NCI-H128 (cell line): ENCODE results near the gene TRIM24.
"Not testable (repeated sequence)": the region's sequence is repeated elsewhere in the genome, so short reads cannot be mapped to it uniquely, and the experiment has no call there.

ENCODE experiments used
- DNase-seq: peaks from one replicate; lab custom pipeline; 2025; ENCODE audit not compliant: unreplicated experiment; lab: John Stamatoyannopoulos, UW

The TRIM24 gene

DNA sequence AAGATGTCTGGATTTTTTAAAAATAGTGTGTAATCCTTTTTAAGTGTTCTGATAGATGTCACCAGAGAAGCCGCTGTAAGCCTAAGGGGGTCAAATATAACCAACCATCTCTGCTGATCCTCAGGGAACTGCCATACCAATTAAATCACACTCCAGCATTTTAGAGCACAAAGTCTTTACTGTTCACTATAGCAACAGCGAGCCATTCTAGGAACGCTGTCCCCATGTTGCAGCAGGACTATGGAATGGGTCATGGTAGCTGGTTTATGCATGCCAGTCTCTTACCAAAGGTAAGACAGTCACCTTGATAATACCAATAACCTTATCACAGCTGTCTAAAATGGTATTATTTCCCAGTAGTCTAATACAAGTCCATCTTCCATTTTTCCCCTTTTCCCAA lies 33.5 kb downstream of the TRIM24 start:
- DNase-seq: no peak

DNA sequence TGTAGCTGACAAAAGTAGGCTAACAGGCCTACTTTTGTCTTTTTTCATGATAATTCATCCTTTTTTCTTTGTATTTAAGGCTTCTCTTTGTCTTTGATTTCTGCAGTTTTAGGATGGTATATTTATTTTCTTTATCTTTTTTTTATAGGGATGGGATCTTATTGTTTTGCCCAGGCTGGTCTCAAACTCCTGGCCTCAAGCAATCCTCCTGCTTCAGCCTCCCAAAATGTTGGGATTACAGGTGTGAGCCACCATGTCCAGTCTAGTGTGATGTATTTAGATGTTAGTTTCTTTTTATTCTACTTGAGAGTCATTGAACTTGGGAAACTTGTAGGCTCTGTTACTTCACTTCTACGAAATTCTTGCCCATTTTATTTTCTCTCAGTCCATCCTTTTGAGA lies 35.4 kb downstream of the TRIM24 start:
- DNase-seq: no peak

DNA sequence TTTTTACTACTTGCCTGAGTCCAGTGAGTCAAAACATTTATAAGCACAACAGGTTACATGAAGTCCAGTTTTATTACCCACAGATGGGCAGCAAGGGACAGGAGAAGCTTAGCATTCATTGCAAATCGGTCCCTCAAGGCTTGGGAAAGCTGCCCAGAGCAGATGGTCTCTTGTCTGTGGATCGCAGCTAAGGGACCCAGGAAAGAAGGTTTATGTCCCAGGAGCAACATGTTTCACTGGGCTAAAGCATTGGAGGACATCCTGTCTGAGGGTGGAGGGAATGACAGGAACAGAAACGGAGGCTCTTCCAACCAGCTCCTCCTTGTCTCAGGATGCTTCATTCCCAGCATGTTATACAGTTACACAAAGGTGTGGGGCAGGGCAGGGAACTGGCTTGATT lies 39.3 kb downstream of the TRIM24 start:
- DNase-seq: no peak

DNA sequence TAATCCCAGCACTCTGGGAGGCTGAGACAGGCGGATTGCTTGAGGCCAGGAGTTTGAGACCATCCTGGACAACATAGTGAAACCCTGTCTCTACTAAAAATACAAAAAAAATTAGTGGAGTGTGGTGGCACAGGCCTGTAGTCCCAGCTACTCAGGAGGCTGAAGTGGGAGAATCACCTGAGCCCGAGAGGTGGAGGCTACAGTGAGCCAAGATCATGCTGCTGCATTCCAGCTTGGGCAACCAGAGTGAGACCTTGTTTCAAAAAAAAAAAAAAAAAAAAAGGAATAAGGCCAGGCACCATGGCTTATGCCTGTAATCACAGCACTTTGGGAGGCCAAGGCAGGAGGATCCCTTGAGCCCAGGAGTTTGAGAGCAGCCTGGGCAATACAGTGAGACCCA lies 40.2 kb downstream of the TRIM24 start:
- not testable (repeated sequence) for DNase-seq

DNA sequence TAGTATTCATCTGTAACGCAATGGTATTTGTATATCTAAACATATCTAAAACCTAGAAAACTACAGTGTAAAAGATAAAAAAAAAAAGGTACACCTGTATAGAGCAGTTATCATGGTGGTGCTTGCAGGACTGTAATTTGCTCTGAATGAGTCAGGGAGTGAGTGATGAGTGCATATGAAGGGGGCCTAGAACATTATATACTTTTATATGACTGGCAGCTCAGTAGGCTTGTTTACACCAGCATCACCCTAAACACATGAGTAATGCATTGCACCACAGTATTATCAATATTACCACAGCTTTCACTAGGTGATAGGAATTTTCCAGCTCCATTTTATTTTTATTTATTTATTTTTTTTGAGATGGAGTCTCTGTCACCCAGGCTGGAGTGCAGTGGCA lies 40.8 kb downstream of the TRIM24 start:
- no peak for DNase-seq

DNA sequence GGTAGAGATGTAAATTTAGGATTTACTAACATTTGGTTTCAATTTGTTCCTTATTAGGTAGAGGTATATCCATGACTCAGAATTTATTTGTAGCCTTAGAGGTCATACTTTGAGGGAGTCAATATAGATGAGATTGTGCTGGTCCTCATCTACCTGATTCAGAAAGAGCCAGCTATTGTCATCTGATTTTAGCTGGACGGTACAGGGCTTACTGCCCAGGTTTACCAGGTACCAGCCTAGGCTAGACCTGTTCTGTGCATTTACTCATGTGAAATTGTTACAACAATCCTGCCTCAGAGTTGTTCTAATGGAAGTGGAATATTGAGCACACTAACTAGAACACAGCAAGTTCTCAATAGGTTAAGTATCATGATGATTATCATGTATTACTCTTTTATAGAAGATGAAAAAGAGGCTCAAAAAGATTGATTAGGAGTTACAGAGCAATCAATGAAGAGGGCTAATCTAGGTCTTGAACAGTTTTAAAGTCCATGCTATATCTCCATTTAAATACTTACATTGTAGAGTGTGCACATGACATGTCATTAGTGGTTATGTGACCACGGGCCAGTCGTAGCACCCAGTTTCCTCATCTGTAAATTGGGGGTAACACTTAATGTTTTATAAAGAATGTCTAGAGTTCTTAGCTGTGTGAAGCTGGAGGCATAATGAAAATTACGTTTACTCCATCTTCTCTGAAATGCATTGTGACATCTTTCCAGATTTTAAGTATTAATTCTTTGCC lies 42.1 kb downstream of the TRIM24 start:
- no peak for DNase-seq

DNA sequence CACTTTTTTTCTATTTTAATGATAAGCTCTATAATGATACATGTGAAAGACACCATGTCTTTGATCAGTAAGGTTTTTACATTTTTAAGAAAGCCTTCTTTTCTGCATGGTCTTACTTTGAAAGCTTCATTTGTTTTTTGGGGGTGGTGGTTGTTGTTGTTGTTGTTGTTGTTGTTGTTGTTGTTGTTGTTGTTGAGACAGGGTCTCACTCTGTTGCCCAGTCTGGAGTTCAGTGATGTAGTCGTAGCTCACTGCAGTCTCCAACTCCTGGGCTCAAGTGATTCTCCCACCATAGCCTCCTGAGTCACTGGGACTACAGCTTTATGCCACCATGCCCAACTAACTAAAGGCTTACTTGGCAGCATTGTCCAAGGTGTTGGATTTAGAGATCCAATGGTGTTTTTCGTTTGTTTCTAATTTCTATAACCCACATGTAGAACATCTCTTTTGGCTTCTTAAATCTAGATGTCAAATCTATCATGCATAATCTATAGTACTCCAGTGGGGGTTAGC lies 45.4 kb downstream of the TRIM24 start:
- DNase-seq: no peak

DNA sequence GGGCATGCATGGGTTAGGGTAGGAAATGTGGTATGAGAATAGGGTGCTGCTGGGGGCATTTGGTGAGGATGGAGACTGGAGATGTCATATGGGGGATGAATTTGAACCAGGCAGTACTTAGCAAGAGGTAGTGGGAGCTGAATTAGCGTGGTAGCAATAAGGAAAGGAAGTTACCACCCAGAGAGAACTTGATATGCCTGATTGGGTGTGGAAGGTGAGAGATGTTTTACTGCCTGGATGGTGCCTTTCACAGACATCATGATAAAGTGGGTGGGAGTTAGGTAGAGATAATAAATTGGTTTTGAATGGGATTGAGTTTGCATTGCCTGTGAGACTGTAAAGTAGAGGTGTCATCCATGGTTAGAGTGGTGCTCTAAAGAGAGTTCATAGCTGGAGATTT lies 46.7 kb downstream of the TRIM24 start:
- DNase-seq: no peak

DNA sequence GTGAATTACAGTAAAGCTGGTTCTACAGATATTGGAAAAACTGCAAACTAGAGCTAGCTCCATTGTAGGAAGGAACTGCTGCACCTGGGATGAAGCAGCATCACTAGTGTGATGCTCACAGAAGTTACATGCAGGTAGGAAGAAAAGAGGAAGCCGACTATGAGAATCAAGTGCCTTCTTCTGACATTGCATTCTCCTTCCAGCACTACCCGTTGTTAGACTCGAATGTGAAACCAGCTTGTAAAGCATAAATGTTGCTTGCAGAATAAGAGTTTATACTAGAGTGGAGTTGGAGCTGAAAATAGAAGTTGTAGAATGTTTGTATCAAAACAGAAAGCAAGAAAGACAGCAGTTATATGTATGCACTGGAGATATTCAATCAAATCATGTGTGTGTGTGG lies 49.9 kb downstream of the TRIM24 start:
- no peak for DNase-seq

DNA sequence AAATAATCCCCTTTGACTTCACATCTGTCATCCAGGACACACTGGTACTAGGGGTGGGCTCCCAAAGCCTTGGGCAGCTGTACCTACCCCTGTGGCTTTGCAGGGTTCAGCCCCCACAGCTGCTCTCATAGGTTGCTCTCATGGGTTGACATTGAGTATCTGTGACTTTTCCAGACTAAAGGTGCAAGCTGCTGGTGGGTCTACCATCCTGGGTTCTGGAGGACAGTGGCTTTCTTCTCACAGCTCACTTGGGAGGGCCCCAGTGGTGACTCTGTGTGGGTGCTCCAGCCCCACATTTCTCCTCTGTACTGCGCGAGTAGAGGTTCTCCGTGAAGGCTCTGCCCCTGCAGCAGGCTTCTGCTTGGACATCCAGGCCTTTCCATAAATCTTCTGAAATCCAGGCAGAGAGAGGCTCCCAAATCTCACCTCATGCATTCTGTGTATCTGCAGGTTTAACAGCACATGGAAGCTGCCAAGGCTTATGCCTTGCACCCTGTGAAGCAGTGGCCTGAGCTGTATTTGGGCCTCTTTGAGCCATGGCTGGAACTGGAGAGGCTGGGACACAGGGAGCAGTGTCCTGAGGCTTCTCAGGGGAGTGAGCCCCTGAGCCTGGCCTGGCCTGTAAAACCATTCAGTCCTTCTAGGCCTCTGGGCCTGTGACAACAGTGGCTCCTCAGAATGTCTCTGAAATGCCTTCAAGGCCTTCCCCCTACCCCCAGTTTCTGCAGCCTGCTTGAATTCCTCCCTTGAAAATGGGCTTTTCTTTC lies 52.2 kb downstream of the TRIM24 start:
- DNase-seq: no peak

DNA sequence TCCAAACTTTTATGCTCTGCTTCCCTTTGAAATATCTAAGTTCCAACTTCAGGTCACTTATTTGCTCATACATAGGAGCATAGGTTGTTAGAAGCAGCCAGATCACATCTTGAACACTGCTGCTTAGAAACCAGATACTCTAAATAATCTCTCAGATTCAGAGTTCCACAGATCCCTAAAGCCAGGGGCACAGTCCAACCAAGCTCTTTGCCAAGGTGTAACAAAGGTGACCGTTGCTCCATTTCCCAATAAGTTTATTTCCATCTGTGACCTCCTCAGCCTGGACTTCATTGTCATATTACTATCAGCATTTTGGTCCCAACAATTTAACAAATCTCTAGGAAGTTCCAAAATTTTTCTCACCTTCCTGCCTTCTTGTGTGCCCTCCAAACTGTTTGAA lies 52.8 kb downstream of the TRIM24 start:
- no peak for DNase-seq

DNA sequence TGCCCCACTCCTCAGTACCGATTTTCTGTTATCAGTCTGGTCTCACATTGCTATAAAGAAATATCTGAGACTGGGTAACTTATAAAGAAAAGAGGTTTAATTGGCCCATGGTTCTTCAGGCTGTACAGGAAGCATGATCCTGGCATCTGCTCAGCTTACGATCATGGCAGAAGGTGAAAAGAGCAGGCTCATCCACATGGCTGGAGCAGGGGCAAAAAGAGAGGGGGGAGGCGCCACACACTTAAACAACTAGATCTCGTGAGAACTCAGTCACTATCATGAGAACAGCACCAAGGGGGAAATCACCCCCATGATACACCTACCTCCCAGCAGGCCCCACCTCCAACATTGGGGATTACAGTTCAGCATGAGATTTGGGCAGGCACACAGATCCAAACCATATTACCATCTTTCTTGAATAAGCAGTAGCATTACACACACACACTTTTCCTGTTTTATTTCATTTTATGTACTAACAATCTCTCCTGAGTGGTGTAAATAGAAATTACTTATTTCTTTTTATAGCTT lies 53.3 kb downstream of the TRIM24 start:
- no peak for DNase-seq

DNA sequence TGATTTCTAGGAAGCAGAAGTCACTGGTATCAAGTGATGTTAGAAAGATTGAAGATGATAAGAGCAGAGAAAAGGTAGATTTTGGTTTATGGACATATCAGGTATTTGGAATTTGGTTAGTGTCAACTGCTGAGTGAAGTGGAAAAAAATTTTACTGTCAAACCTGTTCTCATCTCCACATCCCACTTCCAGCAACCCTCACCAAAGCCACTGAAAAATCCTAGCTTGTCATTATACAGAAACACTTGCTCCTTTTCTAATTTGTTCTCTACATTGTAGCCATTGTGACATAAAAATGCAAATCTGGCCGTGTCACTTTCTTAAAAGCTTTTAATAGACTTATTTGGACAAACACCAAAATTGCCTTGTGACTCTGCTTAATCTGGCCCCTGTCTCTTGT lies 54.0 kb downstream of the TRIM24 start:
- DNase-seq: no peak

DNA sequence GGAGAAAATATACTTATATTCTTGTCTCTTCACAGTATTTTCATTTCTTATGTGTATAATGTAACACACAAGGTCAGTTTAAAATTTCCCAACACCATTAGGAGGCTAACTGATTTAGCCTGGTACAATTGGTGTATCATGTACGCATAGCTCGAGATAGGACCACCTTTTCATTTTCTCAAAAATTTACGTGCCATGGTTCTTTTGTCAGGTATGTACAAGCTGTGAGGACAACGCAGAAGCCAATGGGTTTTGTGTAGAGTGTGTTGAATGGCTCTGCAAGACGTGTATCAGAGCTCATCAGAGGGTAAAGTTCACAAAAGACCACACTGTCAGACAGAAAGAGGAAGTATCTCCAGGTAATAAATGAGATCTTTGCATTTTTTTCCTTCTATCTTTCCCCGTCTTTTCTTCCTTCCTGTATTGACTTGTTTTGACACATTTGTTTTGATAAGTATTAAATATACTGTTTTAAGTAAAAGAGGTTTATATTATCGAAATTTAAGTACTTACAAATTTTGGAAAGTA lies 55.0 kb downstream of the TRIM24 start:
- no peak for DNase-seq

DNA sequence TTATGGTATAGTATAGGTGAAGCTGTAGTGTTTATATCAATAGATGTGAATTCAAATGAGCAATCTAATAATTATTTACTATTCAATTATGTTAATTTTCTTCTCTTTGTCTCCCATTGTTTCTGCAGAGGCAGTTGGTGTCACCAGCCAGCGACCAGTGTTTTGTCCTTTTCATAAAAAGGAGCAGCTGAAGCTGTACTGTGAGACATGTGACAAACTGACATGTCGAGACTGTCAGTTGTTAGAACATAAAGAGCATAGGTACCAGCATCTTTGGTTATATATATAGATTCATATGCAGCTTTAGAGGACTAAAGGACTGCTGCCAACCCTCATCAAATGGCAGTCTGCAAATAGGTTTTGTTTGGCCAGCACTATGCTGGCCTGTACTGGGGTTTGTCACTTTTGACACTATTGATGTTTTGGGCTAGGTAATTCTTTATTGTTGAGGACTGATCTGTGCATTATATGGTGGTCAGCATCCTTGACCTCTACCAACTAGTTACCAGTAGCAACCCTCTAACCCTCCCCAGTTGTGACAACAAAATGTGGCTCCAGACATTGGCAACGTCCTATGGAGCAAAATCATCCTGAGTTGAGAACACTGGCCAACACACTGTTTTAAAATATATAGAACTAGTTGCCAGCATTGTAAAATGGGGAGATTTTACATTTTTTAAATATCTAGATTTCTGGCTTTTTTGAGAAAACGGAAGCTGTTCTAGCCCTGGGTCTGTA lies 59.2 kb downstream of the TRIM24 start:
- DNase-seq: no peak

DNA sequence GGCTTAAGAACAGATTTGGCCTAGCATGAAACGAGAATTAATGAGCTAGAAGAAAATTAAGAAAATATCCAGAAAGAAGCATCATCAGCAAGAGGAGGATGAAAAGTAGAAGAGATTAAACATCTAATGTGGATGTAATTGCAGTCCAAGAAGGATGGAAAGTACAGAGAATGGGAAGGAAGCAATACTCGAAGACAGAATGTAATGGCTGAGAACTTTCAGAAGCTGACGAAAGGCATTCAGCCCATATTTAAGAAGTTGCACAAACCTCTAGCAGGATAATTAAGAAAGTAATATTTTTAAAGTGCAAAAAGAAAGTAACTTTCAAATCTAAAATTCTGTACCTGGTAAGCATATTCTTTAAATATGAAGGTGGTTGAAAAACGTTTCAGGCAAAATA lies 60.7 kb downstream of the TRIM24 start:
- DNase-seq: no peak

DNA sequence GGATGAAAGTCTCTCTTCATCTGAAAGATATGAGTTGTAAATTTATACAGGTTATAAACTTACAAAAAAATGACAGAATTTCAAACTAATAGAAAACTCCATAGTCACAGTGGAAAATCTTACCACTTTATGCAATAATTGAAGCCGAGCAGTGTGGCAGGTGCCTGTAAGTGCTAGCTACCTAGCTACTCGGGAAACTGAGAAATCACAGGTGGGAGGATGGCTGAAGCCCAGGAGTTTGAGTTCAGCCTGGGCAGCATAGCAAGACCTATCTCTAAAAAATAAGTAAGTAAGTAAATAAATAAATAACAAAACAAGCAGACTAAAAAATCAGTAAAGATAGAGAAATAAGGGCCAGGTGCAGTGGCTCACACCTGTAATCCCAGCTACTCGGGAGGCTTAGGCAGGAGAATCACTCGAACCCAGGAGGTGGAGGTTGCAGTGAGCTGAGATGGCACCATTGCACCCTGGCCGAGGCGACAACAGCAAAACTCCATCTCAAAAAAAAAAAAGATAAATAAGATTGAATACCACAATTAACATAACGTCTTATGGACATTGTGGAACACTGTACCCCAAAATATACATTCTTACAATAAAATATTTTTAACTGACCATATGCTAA lies 61.9 kb downstream of the TRIM24 start:
- DNase-seq: no peak

DNA sequence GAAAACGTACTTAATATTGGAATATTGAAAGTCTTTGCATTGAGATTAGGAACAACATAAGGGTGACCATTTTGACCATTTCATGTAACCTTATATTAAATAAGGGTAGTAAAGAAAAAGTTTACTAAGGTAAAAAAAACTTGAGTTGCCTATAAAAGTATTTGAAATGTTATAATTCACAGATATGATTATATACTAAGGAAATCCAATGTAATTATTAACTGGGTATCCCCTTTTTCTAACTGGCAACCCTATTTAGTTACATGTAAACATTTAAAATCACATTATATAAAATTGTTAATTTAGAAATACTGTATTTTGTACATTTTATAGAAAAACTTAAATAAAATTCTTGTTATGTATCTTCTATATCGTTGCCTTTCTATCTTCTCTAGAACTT lies 64.2 kb downstream of the TRIM24 start:
- no peak for DNase-seq

DNA sequence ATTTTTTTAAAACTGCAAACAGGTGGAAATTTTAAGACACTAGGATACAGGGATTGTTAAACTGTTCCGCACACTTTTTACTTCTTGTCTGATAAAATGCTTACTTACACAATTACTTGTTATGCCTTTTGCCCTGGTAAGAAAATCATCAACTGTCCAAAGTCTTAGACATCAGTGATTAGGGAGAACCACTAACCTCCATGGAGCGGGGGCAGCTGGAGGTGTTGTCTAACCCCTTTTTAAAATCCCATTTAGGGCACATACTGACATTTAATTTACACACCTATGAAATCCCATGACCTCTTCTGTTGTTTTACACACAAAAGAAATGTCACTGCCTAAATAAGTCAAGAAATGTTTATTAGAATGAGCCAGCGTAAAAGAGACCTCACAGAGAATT lies 65.7 kb downstream of the TRIM24 start:
- DNase-seq: no peak

DNA sequence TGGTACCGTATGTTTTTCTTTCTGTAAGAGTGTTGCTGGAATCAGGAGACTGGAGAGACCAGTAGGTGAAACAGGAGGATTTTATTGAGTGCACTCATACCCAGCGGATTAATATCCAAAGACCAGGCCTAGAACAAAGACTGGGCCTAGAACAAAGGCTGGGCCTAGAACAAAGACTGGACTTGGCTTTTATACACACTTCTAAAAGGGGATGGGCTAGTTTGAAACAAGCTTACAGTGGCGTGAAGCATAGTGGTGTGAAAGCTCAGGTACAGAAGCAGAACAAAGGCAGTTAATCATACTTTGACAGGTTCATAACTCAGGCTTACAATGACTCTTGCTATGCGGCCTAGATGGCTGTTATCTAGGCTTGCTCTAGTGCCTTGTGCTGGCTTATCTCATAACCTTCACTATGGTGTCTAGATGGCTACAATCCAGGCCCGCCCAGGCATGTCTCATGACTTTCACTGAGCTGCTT lies 67.7 kb downstream of the TRIM24 start:
- DNase-seq: no peak

DNA sequence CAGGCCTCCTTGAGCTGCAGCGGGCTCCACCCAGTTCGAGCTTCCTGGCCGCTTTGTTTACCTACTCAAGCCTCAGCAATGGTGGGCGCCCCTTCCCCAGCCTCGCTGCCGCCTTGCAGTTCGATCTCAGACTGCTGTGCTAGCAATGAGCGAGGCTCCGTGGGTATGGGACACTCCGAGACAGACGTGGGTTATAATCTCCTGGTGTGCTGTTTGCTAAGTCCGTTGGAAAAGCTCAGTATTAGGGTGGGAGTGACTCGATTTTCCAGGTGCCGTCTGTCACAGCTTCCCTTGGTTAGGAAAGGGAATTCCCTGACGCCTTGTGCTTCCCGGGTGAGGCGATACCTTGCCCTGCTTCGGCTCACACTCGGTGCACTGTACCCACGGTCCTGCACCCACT lies 76.8 kb downstream of the TRIM24 start:
- not testable (repeated sequence) for DNase-seq
